Adipocyte (in vitro differentiated cells): Measurements from ENCODE around the gene C2orf92.

Source experiments
- DNase-seq: peaks from one replicate; pipeline ENCODE4 v3.0.0-alpha.2; 2015; ENCODE audit warnings: low read depth
- H3K27me3 ChIP-seq: replicated peaks from 2 replicates; pipeline ENCODE4 v1.7.0; 2013; ENCODE audit warnings: mild to moderate bottlenecking, low read length, moderate library complexity; ENCODE audit not compliant: control insufficient read depth, insufficient read depth
- H3K36me3 ChIP-seq: 2 replicates; pipeline ENCODE4 v1.7.0; 2013; ENCODE audit warnings: low read length, mild to moderate bottlenecking, moderate library complexity; ENCODE audit not compliant: control insufficient read depth, insufficient read depth, severe bottlenecking
- H3K4me1 ChIP-seq: 2 replicates; pipeline ENCODE4 v1.7.0; 2013; ENCODE audit warnings: mild to moderate bottlenecking, low read length, moderate library complexity; ENCODE audit not compliant: control insufficient read depth, insufficient read depth
- H3K4me3 ChIP-seq: 2 replicates; pipeline ENCODE4 v1.7.0; 2013; ENCODE audit warnings: mild to moderate bottlenecking, low read length, moderate library complexity
- H3K9ac ChIP-seq: 2 replicates; pipeline ENCODE4 v1.7.0; 2013; ENCODE audit warnings: mild to moderate bottlenecking, low read length, moderate library complexity
- H3K9me3 ChIP-seq: 2 replicates; pipeline ENCODE4 v1.7.0; 2013; ENCODE audit warnings: mild to moderate bottlenecking, low read length, moderate library complexity; ENCODE audit not compliant: control insufficient read depth

C2orf92 gene

GRCh38 chr2:97718051-97718882 is 48.8 kb downstream of the C2orf92 start:
- Histone ChIP-seq H3K4me3 (no peak overlapping the region), H3K36me3 (no peaks in the 10 kb centered on the region), H3K4me1 (no peaks in the 10 kb centered on the region), H3K27me3 (peaks cover 28% of the 10 kb centered on the region), H3K9ac (no peak overlapping the region), H3K9me3 (no peaks in the 10 kb centered on the region)
- no peak for DNase-seq

- no peaks in the 10 kb centered on the region for H3K4me1 ChIP-seq
- H3K4me3 ChIP-seq = no peak overlapping the region
- H3K9me3 ChIP-seq = no peaks in the 10 kb centered on the region
- H3K36me3 ChIP-seq = no peaks in the 10 kb centered on the region
- no peak overlapping the region for H3K9ac ChIP-seq
- DNase-seq = no peak
- peaks cover 27% of the 10 kb centered on the region for H3K27me3 ChIP-seq
Measured at GRCh38 chr2:97718942-97719341, 49.4 kb downstream of the C2orf92 start.

- no peak for DNase-seq
- Histone ChIP-seq H3K9me3 (no peaks in the 10 kb centered on the region), H3K36me3 (no peaks in the 10 kb centered on the region), H3K9ac (no peak overlapping the region), H3K4me3 (no peak overlapping the region), H3K4me1 (no peaks in the 10 kb centered on the region), H3K27me3 (peaks cover 22% of the 10 kb centered on the region)
Measured at GRCh38 chr2:97719362-97720155, 50.0 kb downstream of the C2orf92 start.

GRCh38 chr2:97720746-97721145 is 51.2 kb downstream of the C2orf92 start:
- Histone ChIP-seq H3K4me3 (no peak overlapping the region), H3K9me3 (no peaks in the 10 kb centered on the region), H3K4me1 (no peaks in the 10 kb centered on the region), H3K27me3 (peaks cover 27% of the 10 kb centered on the region), H3K36me3 (no peaks in the 10 kb centered on the region), H3K9ac (no peak overlapping the region)
- DNase-seq = no peak

GRCh38 chr2:97722227-97722626 is 52.7 kb downstream of the C2orf92 start:
- no peak for DNase-seq
- Histone ChIP-seq H3K4me1 (no peaks in the 10 kb centered on the region), H3K9me3 (peaks cover 6% of the 10 kb centered on the region), H3K27me3 (peaks cover 26% of the 10 kb centered on the region), H3K4me3 (no peak overlapping the region), H3K9ac (no peak overlapping the region), H3K36me3 (no peaks in the 10 kb centered on the region)

- H3K9me3 ChIP-seq = peaks cover 6% of the 10 kb centered on the region
- H3K4me3 ChIP-seq = no peak overlapping the region
- peaks cover 16% of the 10 kb centered on the region for H3K27me3 ChIP-seq
- no peak overlapping the region for H3K9ac ChIP-seq
- DNase-seq = no peak
- H3K4me1 ChIP-seq = no peaks in the 10 kb centered on the region
- no peaks in the 10 kb centered on the region for H3K36me3 ChIP-seq
Measured at GRCh38 chr2:97723156-97724072, 53.9 kb downstream of the C2orf92 start.

GRCh38 chr2:97724073-97724410 is 54.5 kb downstream of the C2orf92 start:
- H3K36me3 ChIP-seq = no peaks in the 10 kb centered on the region
- peaks cover 11% of the 10 kb centered on the region for H3K27me3 ChIP-seq
- peaks cover 6% of the 10 kb centered on the region for H3K9me3 ChIP-seq
- no peak for DNase-seq
- no peaks in the 10 kb centered on the region for H3K4me1 ChIP-seq
- no peak overlapping the region for H3K9ac ChIP-seq
- H3K4me3 ChIP-seq = no peak overlapping the region

GRCh38 chr2:97724501-97724900 is 55.0 kb downstream of the C2orf92 start:
- peaks cover 6% of the 10 kb centered on the region for H3K9me3 ChIP-seq
- no peaks in the 10 kb centered on the region for H3K4me1 ChIP-seq
- H3K36me3 ChIP-seq = no peaks in the 10 kb centered on the region
- no peak overlapping the region for H3K9ac ChIP-seq
- no peak overlapping the region for H3K4me3 ChIP-seq
- DNase-seq = no peak
- peaks cover 11% of the 10 kb centered on the region for H3K27me3 ChIP-seq

- no peak overlapping the region for H3K9ac ChIP-seq
- no peak overlapping the region for H3K4me3 ChIP-seq
- H3K36me3 ChIP-seq = no peaks in the 10 kb centered on the region
- DNase-seq = no peak
- H3K4me1 ChIP-seq = no peaks in the 10 kb centered on the region
- H3K9me3 ChIP-seq = peaks cover 8% of the 10 kb centered on the region
- H3K27me3 ChIP-seq = peaks cover 11% of the 10 kb centered on the region
Measured at GRCh38 chr2:97724946-97725688, 55.6 kb downstream of the C2orf92 start.

GRCh38 chr2:97726261-97727064 is 57.0 kb downstream of the C2orf92 start:
- Histone ChIP-seq H3K4me1 (no peaks in the 10 kb centered on the region), H3K36me3 (no peaks in the 10 kb centered on the region), H3K27me3 (peaks cover 11% of the 10 kb centered on the region), H3K9me3 (peaks cover 12% of the 10 kb centered on the region), H3K4me3 (no peak overlapping the region), H3K9ac (no peak overlapping the region)
- no peak for DNase-seq
